HG02610 (cell line): ENCODE data around the gene VCL.

Source experiments
- ATAC-seq: cut with Tn5 transposase; IDR thresholded peaks from one replicate; pipeline ENCODE4 v1.9.1; 2021; ENCODE audit warnings: mild to moderate bottlenecking, moderate library complexity; ENCODE audit not compliant: unreplicated experiment

VCL gene

DNA sequence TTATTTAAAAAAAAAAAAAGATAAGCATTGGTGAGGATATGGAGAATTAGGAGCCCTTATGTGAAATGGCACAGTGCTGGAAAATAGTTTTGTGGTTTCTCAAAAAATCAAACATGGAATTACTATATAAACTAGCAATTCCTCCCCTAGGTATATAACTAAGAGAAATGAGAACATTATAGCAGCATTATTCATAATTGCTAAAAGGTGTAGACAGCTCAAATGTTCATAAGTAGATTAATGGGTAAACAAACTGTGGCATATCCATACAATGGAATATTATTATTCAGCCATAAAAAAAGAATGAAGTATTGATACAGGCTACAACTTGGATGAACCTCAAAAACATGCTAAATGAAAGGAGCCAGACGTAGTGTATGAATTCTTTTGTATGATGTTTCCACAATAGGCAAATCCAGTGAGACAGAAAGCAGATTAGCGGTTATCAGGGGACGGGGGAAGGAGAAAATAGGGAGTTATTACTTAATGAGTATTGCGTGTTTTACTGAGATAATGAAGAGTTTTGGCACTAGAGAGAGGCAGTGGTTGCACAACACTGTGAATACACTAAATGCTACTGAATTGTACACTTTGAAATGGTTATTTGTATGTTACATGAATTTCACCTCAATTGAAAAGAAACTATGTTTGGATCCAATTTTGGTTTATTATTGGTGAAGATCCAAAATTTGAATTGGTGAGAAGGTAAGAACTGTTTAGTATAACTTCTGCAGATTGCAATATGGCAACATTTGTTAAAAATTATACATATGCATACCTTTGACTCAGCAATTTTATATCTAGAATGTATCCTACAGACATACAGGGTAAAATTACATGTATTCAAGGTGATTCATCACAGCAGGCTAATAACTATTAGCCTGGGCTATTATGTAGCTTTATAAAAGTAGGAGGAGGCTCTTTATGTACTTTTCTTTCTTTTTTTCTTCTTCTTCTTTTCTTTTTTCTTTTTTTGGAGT lies 69.7 kb downstream of the VCL start:
- no peak for ATAC-seq

GRCh38 chr10:74071157-74071556 lies 73.2 kb downstream of the VCL start:
- no peak for ATAC-seq

- ATAC-seq = no peak
Measured at GRCh38 chr10:74072503-74072902, 74.6 kb downstream of the VCL start.

DNA sequence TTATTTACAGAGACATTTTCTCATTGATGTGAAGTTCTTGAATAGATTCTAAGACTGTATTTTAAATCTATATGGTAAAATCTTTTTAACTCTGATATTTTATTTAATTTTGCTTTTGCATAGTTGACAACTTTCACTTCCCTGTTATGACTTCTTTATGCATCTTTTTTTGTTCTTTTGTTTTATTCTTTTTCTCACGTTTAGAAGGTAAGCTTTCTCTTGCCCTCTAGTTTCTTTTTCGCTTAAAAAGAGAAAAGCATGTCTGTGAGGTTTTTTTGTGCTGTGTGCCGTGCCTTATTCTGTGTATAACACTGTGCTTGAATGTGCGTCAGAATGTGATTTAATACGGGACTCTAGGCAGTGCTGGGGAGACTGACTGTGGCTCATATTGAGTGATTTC lies 78.0 kb downstream of the VCL start:
- no peak for ATAC-seq

- ATAC-seq = no peak
Measured at GRCh38 chr10:74076961-74077360, 79.0 kb downstream of the VCL start.

- ATAC-seq = no peak
Measured at GRCh38 chr10:74077416-74077815, 79.5 kb downstream of the VCL start.

DNA sequence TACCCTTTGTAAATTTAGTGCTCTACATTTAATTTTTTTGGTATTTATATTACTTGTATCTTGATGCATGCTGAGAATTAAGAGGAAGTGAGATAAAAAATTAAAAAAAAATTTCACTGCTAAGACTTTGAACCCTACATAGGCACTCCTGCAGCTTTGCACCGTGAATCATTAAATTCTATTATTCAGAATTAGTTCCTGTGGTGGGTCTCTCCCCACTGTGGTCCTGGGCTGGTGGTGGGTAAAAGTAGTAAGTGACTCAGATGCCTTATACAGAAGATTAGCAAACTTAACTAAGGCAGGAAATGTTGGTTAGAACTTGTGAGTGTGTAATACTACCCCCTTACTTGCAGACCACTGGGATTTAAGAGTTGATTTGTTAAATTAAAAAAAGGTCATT lies 80.1 kb downstream of the VCL start:
- no peak for ATAC-seq

DNA sequence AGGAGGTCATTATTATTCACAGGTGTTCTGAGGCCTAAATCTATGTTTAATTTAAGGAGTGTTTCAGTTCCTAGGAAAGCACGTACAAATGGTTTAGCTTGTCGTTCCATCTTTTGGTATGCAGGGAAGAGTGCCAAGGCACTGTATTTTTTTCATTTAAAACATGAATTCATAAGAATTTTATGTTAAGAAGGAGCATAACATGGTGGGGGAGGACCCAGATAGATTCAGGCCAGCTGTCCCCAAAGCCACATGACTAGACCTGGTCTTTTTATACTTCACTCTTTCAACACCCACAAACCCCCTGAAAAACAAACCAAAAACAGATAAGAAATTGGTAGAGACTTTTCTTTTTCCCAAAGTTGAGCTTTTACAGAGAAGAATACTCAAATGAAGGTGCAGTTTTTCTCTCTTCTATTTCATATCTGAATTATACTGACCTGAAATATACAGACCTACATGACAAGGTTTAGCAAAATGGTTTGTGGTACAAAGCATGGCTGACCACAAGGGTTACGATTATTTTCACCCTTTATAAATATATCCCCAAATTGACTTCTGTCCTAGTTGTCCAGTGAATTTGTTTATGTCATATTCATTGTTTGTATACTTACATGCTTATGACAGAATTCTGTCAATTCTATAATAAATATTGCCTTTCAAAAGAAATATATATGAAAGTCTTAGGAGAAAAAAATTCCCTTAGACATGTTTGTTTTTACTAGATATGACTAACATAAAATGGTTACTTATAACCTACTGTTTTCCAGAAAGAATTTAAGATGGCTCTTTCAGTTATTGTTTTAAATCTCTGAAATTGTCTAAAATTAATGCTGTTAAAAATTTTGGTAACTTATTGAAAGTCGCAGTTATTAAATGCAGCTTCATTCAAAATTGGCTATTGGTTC lies 81.4 kb downstream of the VCL start:
- no peak for ATAC-seq

DNA sequence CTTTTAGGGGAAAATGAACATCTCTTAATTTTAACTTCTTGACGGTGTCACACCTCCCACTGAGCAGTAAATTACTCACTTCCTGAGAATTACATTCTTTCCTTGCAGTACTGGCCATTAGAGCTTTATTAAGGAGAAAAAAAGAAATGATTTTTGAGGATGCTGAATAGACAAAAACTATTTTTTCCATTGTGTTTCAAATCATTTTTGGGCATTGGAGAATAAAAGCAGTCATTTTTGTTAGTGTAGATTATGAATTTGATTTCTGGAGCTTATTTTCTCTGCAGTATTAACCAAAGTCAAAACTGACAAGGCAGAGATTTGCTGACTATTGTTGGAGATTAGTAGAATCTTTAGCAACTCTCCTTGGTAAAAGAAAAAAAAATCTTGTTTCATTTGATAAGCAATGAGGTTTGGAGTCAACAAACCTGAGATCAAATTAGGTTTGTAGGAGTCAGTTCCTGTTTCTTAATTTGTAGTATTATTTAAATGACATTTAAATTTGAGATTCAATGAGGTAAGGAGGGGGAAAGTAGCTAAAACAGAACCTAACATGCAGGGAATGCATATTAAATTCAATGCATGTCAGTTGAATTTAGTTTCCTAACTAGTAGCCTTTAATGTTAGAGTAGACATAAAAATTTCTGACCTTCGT lies 82.1 kb downstream of the VCL start:
- no peak for ATAC-seq

- no peak for ATAC-seq
Measured at GRCh38 chr10:74081192-74081803, 83.4 kb downstream of the VCL start.

DNA sequence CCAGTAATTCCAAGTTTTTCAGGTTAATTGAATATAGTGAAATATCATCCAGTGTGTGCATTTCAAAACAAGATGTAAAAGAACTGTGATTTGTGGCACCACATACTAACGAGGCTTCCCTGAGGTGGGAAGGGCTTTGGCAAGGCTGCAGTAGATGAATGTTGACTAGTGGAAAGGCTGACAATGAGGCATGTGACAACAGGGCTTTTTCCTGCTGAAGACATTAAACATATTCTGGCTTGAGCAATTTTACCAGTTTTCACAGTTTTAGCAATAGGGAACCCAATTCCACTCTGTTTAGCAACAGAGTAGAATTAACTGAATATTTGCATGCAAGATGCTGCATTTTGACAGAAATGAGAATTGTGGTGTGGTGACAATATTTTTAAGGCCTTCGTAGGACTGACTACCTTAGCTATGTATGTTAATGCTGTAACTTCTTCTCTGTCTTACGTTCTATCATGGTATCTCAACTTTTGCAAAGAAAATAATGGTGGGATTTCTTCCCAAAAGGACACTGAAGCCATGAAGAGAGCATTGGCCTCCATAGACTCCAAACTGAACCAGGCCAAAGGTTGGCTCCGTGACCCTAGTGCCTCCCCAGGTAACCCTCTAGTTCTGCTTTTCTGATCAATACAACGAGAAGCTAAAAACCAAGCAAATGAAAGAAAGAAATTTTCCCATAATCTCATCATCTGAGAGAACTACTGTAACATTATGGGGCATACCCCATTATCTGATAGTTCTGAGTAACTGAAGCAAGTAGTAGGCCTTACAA lies 84.2 kb downstream of the VCL start:
- no peak for ATAC-seq

DNA sequence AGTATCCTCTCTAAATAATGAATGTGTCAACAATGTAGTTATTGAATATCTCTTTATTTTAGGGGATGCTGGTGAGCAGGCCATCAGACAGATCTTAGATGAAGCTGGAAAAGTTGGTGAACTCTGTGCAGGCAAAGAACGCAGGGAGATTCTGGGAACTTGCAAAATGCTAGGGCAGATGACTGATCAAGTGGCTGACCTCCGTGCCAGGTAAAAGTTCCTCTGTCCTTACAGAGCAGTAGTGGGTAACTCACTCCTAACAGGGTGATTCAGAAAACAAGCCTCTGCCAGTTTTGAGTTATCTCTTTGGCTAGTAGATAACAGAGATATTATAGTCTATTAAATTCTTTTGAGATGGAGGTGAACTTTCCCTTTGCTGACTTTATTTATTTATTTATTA lies 85.4 kb downstream of the VCL start:
- ATAC-seq = no peak

GRCh38 chr10:74084955-74085354 lies 87.0 kb downstream of the VCL start:
- peak; percentile 77 for ATAC-seq

- ATAC-seq = no peak
Measured at GRCh38 chr10:74086317-74086716, 88.4 kb downstream of the VCL start.

- ATAC-seq = no peak
Measured at GRCh38 chr10:74088722-74089121, 90.8 kb downstream of the VCL start.

- no peak for ATAC-seq
Measured at GRCh38 chr10:74092372-74092771, 94.5 kb downstream of the VCL start.

- ATAC-seq = no peak
Measured at GRCh38 chr10:74093530-74094164, 95.7 kb downstream of the VCL start.

- no peak for ATAC-seq
Measured at GRCh38 chr10:74094231-74094630, 96.3 kb downstream of the VCL start.

GRCh38 chr10:74096777-74097176 lies 98.9 kb downstream of the VCL start:
- ATAC-seq = peak; percentile 94

- ATAC-seq = no peak
Measured at GRCh38 chr10:74097776-74098175, 99.9 kb downstream of the VCL start.
